HUES48 (cell line): ENCODE measurements around the gene FER.

ENCODE experiments used
- H3K27ac ChIP-seq: one replicate; pipeline ENCODE4 v1.7.0; 2013; ENCODE audit warnings: low read depth, low read length, inconsistent platforms
- H3K27me3 ChIP-seq: 2 replicates; pipeline ENCODE4 v1.6.1; 2013; ENCODE audit warnings: mild to moderate bottlenecking, low read length; ENCODE audit not compliant: control insufficient read depth, insufficient read depth
- H3K36me3 ChIP-seq: 2 replicates; pipeline ENCODE4 v1.6.1; 2013; ENCODE audit warnings: low read length; ENCODE audit not compliant: control insufficient read depth, insufficient read depth
- H3K4me1 ChIP-seq: 2 replicates; pipeline ENCODE4 v1.6.1; 2013; ENCODE audit warnings: mild to moderate bottlenecking, low read length; ENCODE audit not compliant: control insufficient read depth, insufficient read depth
- H3K4me3 ChIP-seq: 2 replicates; pipeline ENCODE4 v1.5.1; 2013; ENCODE audit warnings: mild to moderate bottlenecking, low read depth, low read length
- H3K9ac ChIP-seq: 2 replicates; pipeline ENCODE4 v1.6.1; 2013; ENCODE audit warnings: mild to moderate bottlenecking, low read depth, low read length, moderate library complexity
- H3K9me3 ChIP-seq: 2 replicates; pipeline ENCODE4 v1.6.1; 2013; ENCODE audit warnings: low read length; ENCODE audit not compliant: control insufficient read depth, insufficient read depth

The FER gene

DNA sequence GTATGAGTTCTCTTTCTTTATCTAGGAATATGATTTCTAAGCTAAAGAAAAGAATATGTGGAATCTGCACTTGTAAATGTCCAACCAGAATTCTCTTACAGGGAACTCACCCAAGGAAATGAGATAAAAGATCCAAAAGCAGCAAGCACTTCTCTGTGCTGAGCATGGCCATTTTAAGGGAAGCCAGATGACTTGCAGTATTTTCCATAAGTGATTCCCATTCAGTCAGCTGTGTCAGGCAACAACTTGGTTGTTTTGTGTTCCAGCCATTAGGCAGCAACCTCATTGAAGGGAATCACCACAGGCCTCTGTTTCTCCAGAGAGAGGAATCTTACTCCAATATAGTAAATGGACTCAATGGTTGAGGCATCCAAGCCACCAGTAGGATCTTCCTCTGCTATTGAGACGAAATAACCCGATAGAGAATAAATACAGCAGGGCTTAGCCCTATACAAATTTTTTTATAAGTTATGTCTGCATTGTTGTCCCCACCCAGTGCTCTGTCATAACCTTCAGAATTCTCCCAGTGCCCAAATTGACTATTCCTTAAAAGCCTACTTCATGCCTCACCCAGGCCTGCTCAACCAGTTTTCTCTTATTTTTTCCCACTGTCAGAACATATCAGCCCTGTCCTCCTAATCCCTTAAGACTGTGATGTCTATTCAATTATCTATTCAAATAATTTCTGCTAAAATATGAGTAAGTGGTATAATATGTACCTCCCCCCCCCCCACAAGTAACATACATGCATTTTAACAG, 425.5 kb downstream of the FER start:
- H3K27ac ChIP-seq, result no peak overlapping the region
- peaks cover 19% of the 10 kb centered on the region for H3K4me1 ChIP-seq
- H3K9ac ChIP-seq, result no peak overlapping the region
- H3K9me3 ChIP-seq, result no peaks in the 10 kb centered on the region
- no peaks in the 10 kb centered on the region for H3K36me3 ChIP-seq
- no peaks in the 10 kb centered on the region for H3K27me3 ChIP-seq
- no peak overlapping the region for H3K4me3 ChIP-seq

- Histone ChIP-seq H3K27ac (no peak overlapping the region), H3K4me1 (no peaks in the 10 kb centered on the region; the same call in 1 of the 2 replicates), H3K4me3 (no peak overlapping the region), H3K9ac (no peak overlapping the region), H3K27me3 (no peaks in the 10 kb centered on the region), H3K9me3 (no peaks in the 10 kb centered on the region), H3K36me3 (no peaks in the 10 kb centered on the region)
Measured at GRCh38 chr5:109177227-109177626, 429.5 kb downstream of the FER start.

DNA sequence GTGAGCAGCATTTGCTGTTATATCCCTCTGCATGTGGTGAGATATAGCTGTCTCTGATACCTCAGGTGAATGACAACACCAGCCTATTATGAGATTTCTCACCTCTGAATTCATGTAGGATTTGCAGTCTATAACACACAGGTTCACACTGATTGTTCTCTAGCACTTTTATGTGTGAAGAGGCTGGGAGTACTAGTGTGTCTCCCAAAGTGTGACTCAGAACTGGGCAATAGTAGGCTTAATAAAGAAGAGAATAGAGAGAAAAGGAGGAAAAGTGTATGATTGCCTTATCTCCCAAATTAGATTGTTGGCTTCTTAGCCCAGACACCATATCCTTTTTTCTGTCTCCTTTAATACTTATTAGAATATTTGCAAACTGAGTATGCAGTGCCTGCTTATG, 430.1 kb downstream of the FER start:
- no peaks in the 10 kb centered on the region; the same call in 1 of the 2 replicates for H3K4me1 ChIP-seq
- no peak overlapping the region for H3K27ac ChIP-seq
- no peaks in the 10 kb centered on the region for H3K9me3 ChIP-seq
- no peak overlapping the region for H3K9ac ChIP-seq
- H3K4me3 ChIP-seq, result no peak overlapping the region
- H3K27me3 ChIP-seq, result no peaks in the 10 kb centered on the region
- no peaks in the 10 kb centered on the region for H3K36me3 ChIP-seq

DNA sequence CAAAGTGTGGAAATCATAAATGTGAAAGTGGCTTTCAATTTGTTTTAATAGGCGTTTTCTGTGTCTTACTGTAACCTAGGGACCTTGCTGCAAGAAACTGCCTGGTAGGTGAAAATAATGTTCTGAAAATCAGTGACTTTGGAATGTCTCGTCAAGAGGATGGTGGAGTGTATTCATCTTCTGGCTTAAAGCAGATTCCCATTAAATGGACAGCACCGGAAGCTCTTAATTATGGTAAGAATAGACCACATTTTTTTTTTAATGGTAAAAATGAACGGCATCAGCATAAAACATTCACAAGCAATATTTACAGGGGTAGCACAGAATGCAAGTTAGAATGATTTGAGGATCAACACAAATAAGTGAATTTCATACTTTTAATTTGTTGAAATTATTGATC, 433.0 kb downstream of the FER start:
- Histone ChIP-seq H3K4me3 (no peak overlapping the region), H3K9me3 (no peaks in the 10 kb centered on the region), H3K36me3 (no peaks in the 10 kb centered on the region), H3K9ac (no peak overlapping the region), H3K27ac (no peak overlapping the region), H3K27me3 (no peaks in the 10 kb centered on the region), H3K4me1 (no peaks in the 10 kb centered on the region)

GRCh38 chr5:109186759-109187158, 439.1 kb downstream of the FER start:
- no peak overlapping the region for H3K4me3 ChIP-seq
- H3K4me1 ChIP-seq, result peaks cover 10% of the 10 kb centered on the region
- H3K9me3 ChIP-seq, result no peaks in the 10 kb centered on the region
- no peak overlapping the region for H3K27ac ChIP-seq
- no peaks in the 10 kb centered on the region for H3K27me3 ChIP-seq
- H3K36me3 ChIP-seq, result 0 out of 2 replicates have a peak, but pooled peaks cover 3% of the 10 kb centered on the region
- no peak overlapping the region for H3K9ac ChIP-seq

GRCh38 chr5:109191153-109191558, 443.5 kb downstream of the FER start:
- H3K9me3 ChIP-seq, result no peaks in the 10 kb centered on the region
- no peak overlapping the region for H3K4me3 ChIP-seq
- 0 out of 2 replicates have a peak, but pooled peaks cover 3% of the 10 kb centered on the region for H3K36me3 ChIP-seq
- no peak overlapping the region for H3K9ac ChIP-seq
- peaks cover 53% of the 10 kb centered on the region for H3K4me1 ChIP-seq
- H3K27me3 ChIP-seq, result no peaks in the 10 kb centered on the region
- H3K27ac ChIP-seq, result no peak overlapping the region

DNA sequence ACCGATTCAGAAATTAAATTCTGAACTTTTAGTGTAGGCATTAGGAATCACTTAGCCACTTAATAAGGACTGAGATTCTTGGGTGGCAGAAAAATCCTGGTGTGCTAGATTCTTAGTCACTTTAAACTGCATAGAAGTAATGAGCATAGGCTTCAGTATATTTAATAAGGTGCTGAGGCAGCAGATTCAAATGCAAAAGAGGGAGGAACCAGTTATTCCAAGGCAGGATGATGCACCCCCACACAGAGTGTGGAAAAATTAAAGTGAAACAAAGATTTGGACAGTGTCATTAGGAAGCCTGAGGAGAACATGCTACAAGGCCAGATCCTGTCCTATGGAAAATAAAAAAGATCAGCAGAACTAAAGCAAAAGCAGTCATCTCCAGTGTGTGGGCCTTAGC, 444.3 kb downstream of the FER start:
- H3K4me3 ChIP-seq, result no peak overlapping the region
- no peak overlapping the region for H3K27ac ChIP-seq
- H3K4me1 ChIP-seq, result peaks cover 57% of the 10 kb centered on the region
- H3K9ac ChIP-seq, result no peak overlapping the region
- no peaks in the 10 kb centered on the region for H3K27me3 ChIP-seq
- 0 out of 2 replicates have a peak, but pooled peaks cover 3% of the 10 kb centered on the region for H3K36me3 ChIP-seq
- no peaks in the 10 kb centered on the region for H3K9me3 ChIP-seq

DNA sequence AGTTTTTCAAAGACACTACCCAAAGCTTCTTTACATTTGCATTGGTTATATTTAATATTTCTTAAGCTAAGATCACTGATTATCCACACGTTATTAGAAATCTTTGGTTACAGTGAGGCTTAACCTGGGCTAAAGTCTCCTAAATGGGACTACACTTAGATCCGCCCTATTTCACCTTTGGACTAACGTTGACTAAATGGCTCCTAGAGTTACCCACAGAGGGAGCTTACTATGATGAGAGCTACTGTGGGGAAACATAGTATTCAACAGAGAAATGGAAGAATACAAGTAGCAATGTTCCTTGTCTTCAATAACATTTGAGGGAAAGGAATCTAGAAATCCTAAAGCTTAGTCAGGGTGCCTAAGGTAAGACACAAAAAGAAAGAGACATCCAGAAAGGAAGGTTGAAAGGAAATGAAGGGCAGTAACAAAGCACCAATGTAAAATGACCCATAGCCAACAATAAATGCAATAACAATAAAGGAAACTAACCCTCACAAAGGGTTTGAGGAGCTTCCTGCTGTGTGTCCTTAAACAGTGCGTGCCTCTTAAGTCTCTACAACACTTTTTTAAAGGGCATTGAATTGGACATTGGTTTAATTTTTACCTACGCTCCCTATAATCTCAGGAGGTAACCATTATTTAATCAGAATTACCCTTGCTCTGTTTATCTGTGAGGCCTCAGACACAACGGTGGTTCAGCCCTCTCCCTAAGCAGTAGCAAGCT, 445.0 kb downstream of the FER start:
- peak overlapping the region; percentile 52 for H3K27ac ChIP-seq
- no peak overlapping the region for H3K4me3 ChIP-seq
- no peak overlapping the region for H3K9ac ChIP-seq
- peaks cover 57% of the 10 kb centered on the region for H3K4me1 ChIP-seq
- no peaks in the 10 kb centered on the region for H3K9me3 ChIP-seq
- H3K36me3 ChIP-seq, result 0 out of 2 replicates have a peak, but pooled peaks cover under 1% of the 10 kb centered on the region
- H3K27me3 ChIP-seq, result no peaks in the 10 kb centered on the region

GRCh38 chr5:109195667-109196066, 448.0 kb downstream of the FER start:
- Histone ChIP-seq H3K27me3 (no peaks in the 10 kb centered on the region), H3K36me3 (no peaks in the 10 kb centered on the region), H3K4me1 (peaks cover 57% of the 10 kb centered on the region), H3K27ac (no peak overlapping the region), H3K9me3 (no peaks in the 10 kb centered on the region), H3K9ac (no peak overlapping the region), H3K4me3 (no peak overlapping the region)

DNA sequence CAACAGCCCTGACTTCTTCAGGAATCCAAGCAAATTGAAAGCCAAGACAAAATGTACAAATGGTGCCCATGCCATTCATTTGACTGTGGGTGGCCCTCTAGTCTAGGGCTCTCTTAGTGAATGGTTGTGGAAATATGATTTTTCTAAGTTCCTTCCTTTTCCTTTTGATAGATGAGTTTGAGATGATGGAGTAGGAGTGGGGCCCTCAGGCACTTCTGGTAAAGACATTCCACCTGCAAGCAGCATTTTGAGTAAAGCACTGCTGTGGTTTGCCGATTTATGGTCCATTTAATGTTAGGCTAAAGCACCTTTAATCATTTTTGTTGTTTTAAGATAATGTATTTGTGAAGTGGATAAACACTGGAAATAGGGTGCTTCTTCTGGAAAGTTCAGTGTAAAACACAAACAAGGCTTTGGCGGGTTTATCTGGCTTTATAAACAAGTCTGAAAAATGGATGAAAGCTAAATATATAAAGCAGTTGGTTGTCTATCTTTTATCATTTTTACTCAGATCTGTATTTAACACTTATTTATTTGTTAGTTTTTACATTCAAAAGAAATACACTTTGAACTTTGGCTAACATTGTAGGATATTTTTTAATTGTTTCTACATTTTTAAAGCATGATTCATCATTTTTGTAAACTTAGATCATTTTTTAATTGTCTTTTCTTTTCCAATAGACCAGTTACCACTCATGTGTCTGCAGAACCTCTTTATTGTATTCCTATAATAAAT, 448.6 kb downstream of the FER start:
- no peaks in the 10 kb centered on the region for H3K9me3 ChIP-seq
- no peak overlapping the region for H3K9ac ChIP-seq
- no peaks in the 10 kb centered on the region for H3K36me3 ChIP-seq
- H3K27me3 ChIP-seq, result no peaks in the 10 kb centered on the region
- H3K4me3 ChIP-seq, result no peak overlapping the region
- no peak overlapping the region for H3K27ac ChIP-seq
- H3K4me1 ChIP-seq, result peaks cover 52% of the 10 kb centered on the region

DNA sequence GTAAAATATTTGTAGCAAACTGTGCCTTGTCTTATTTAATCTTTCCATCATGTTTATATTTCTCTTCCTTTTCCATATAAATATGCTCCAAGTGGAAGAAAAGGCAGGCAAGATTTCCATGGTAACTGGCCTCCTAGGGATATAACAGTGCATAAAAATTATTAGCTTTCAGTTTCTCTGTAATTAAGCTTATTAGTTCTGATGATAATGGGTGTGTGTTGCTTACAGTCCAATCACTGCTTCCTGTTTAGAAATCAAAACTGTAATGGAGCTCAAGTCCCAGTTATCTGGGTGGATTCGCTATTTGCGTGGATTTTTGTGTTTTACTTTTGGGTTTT, 449.1 kb downstream of the FER start:
- no peak overlapping the region for H3K4me3 ChIP-seq
- H3K27me3 ChIP-seq, result no peaks in the 10 kb centered on the region
- no peaks in the 10 kb centered on the region for H3K9me3 ChIP-seq
- H3K9ac ChIP-seq, result no peak overlapping the region
- H3K27ac ChIP-seq, result no peak overlapping the region
- peaks cover 46% of the 10 kb centered on the region for H3K4me1 ChIP-seq
- no peaks in the 10 kb centered on the region for H3K36me3 ChIP-seq
